ENCODE measurements around the gene DNM2.

Gene DNM2

DNA sequence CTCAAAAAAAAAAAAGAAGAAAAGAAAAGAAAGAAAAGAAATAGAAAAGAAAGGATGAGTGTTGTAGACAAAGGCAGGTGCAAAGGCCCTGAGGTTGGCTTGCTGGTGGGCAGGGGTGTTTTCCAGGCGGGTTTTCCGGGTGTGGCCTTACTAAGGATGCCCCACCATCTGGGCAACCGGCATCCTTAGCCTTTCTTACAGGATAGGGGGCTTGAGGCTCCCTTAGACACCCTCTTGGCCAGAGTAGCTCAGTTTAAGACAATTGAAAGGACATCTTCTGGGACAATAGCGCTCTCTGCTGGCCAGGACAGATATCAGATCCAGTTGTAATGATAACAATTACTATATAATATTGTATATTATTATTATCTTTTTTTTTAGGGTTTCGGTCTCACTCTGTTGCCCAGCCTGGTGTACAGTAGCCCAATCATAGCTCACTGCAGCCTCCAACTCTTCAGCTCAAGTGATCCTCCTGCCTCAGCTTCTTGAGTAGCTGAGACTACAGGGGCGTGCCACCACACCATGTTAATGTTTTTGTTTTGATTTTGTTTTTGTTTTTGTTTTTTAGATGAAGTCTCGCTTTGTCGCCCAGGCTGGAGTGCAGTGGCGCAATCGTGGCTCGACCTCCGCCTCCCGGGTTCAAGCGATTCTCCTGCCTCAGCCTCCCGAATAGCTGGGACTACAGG, 18.1 kb upstream of the DNM2 start:
- TF ChIP-seq, protein P1, sequence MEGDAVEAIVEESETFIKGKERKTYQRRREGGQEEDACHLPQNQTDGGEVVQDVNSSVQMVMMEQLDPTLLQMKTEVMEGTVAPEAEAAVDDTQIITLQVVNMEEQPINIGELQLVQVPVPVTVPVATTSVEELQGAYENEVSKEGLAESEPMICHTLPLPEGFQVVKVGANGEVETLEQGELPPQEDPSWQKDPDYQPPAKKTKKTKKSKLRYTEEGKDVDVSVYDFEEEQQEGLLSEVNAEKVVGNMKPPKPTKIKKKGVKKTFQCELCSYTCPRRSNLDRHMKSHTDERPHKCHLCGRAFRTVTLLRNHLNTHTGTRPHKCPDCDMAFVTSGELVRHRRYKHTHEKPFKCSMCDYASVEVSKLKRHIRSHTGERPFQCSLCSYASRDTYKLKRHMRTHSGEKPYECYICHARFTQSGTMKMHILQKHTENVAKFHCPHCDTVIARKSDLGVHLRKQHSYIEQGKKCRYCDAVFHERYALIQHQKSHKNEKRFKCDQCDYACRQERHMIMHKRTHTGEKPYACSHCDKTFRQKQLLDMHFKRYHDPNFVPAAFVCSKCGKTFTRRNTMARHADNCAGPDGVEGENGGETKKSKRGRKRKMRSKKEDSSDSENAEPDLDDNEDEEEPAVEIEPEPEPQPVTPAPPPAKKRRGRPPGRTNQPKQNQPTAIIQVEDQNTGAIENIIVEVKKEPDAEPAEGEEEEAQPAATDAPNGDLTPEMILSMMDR (IDR thresholded peaks at IDR 0.05), result peak in 1 of 2 experiments; percentile 41
- DNase-seq, result no peak
- H3K4me3 ChIP-seq, result no peak overlapping the region
- H3K4me1 ChIP-seq, result peaks cover 0 to 35% (median 19%) of the 10 kb centered on the region in 4 donors
- no peak overlapping the region for H3K27ac ChIP-seq
- H3K27me3 ChIP-seq, result peaks cover 0 to 3% of the 10 kb centered on the region in 2 donors
- H3K9me3 ChIP-seq, result no peaks in the 10 kb centered on the region
- H3K36me3 ChIP-seq, result peaks cover 0 to 11% (median 0%) of the 10 kb centered on the region in 3 donors
- intact Hi-C loops (cut with DNase I; ENCODE audit: low total_unique reads), result no loop called here

- intact Hi-C loops (cut with DNase I; ENCODE audit: low total_unique reads), result no loop called here
- DNase-seq, result no peak
- Histone ChIP-seq H3K4me3 (peak overlapping the region; percentile 64 to 66), H3K36me3 (peaks cover 0 to 19% (median under 1%) of the 10 kb centered on the region in 3 donors), H3K27ac (peak overlapping the region; percentile 13 to 61), H3K9me3 (no peaks in the 10 kb centered on the region), H3K27me3 (no peaks in the 10 kb centered on the region), H3K4me1 (peaks cover 0 to 22% (median 10%) of the 10 kb centered on the region in 4 donors)
- TF ChIP-seq, protein P1 (IDR thresholded peaks at IDR 0.05), result no peak
Measured at GRCh38 chr19:10701955-10702525, 15.8 kb upstream of the DNM2 start.

GRCh38 chr19:10706990-10707389, 10.9 kb upstream of the DNM2 start:
- Histone ChIP-seq H3K36me3 (peaks cover 0 to 51% (median 27%) of the 10 kb centered on the region in 3 donors), H3K27me3 (no peaks in the 10 kb centered on the region), H3K4me3 (no peak overlapping the region), H3K27ac (no peak overlapping the region), H3K4me1 (peaks cover 0 to 5% (median 3%) of the 10 kb centered on the region in 4 donors), H3K9me3 (no peaks in the 10 kb centered on the region)
- TF ChIP-seq, protein P1 (IDR thresholded peaks at IDR 0.05), result no peak
- DNase-seq, result no peak
- intact Hi-C loops (cut with DNase I; ENCODE audit: low total_unique reads), result no loop called here

GRCh38 chr19:10707440-10707839, 10.4 kb upstream of the DNM2 start:
- TF ChIP-seq, protein P1 (IDR thresholded peaks at IDR 0.05), result no peak
- Histone ChIP-seq H3K36me3 (peaks cover 0 to 55% (median 27%) of the 10 kb centered on the region in 3 donors), H3K27me3 (no peaks in the 10 kb centered on the region), H3K4me3 (no peak overlapping the region), H3K4me1 (peaks cover 0 to under 1% (median 0%) of the 10 kb centered on the region in 4 donors), H3K9me3 (no peaks in the 10 kb centered on the region), H3K27ac (no peak overlapping the region)
- intact Hi-C loops (cut with DNase I; ENCODE audit: low total_unique reads), result no loop called here
- DNase-seq, result no peak

GRCh38 chr19:10708291-10708690, 9.6 kb upstream of the DNM2 start:
- TF ChIP-seq, protein P1 (IDR thresholded peaks at IDR 0.05), result no peak
- no peak for DNase-seq
- intact Hi-C loops (cut with DNase I; ENCODE audit: low total_unique reads), result no loop called here
- Histone ChIP-seq H3K27ac (no peak overlapping the region), H3K4me1 (no peaks in the 10 kb centered on the region), H3K36me3 (peaks cover 0 to 62% (median 35%) of the 10 kb centered on the region in 3 donors), H3K4me3 (no peak overlapping the region), H3K27me3 (no peaks in the 10 kb centered on the region), H3K9me3 (no peaks in the 10 kb centered on the region)

Measured in tibial artery (tissue), 4 donors.